ENCODE data around the gene ALLC.
"Not testable (repeated sequence)": the region's sequence is repeated elsewhere in the genome, so short reads cannot be mapped to it uniquely, and the experiment has no call there.

Gene ALLC

GRCh38 chr2:3657881-3658280 is at the start of gene ALLC:
Gene ALLC (plus strand): TSS chr2:3658200. CDS start chr2:3671158, 12,958 bp downstream.
- no peak for DNase-seq (ENCODE audit: low read depth in 3 of 3, low spot score in 1 of 3)

- no peak for DNase-seq (ENCODE audit: low read depth in 3 of 3, low spot score in 1 of 3)
Observed at GRCh38 chr2:3608373-3609278, 49.4 kb upstream of the ALLC start.

GRCh38 chr2:3609279-3609673 is 48.7 kb upstream of the ALLC start:
- not testable (repeated sequence) for DNase-seq (ENCODE audit: low read depth in 3 of 3, low spot score in 1 of 3)

GRCh38 chr2:3610415-3610814 is 47.6 kb upstream of the ALLC start:
- no peak for DNase-seq (ENCODE audit: low read depth in 3 of 3, low spot score in 1 of 3)

GRCh38 chr2:3610881-3611505 is 47.0 kb upstream of the ALLC start:
- DNase-seq (ENCODE audit: low read depth in 3 of 3, low spot score in 1 of 3) = no peak

- no peak for DNase-seq (ENCODE audit: low read depth in 3 of 3, low spot score in 1 of 3)
Observed at GRCh38 chr2:3611589-3611988, 46.4 kb upstream of the ALLC start.

- DNase-seq (ENCODE audit: low read depth in 3 of 3, low spot score in 1 of 3) = no peak
Observed at GRCh38 chr2:3612639-3613523, 45.1 kb upstream of the ALLC start.

GRCh38 chr2:3613524-3613905 is 44.5 kb upstream of the ALLC start:
- DNase-seq (ENCODE audit: low read depth in 3 of 3, low spot score in 1 of 3) = no peak

- not testable (repeated sequence) for DNase-seq (ENCODE audit: low read depth in 3 of 3, low spot score in 1 of 3)
Observed at GRCh38 chr2:3614743-3615142, 43.3 kb upstream of the ALLC start.

- DNase-seq (ENCODE audit: low read depth in 3 of 3, low spot score in 1 of 3) = not testable (repeated sequence)
Observed at GRCh38 chr2:3615541-3616200, 42.3 kb upstream of the ALLC start.

GRCh38 chr2:3616435-3617197 is 41.4 kb upstream of the ALLC start:
- DNase-seq (ENCODE audit: low read depth in 3 of 3, low spot score in 1 of 3) = not testable (repeated sequence)

GRCh38 chr2:3617198-3617890 is 40.7 kb upstream of the ALLC start:
- no peak for DNase-seq (ENCODE audit: low read depth in 3 of 3, low spot score in 1 of 3)

GRCh38 chr2:3618367-3618766 is 39.6 kb upstream of the ALLC start:
- DNase-seq (ENCODE audit: low read depth in 3 of 3, low spot score in 1 of 3) = no peak

- no peak for DNase-seq (ENCODE audit: low read depth in 3 of 3, low spot score in 1 of 3)
Observed at GRCh38 chr2:3619033-3619432, 39.0 kb upstream of the ALLC start.

GRCh38 chr2:3619661-3620060 is 38.3 kb upstream of the ALLC start:
- DNase-seq (ENCODE audit: low read depth in 3 of 3, low spot score in 1 of 3) = not testable (repeated sequence)

- no peak for DNase-seq (ENCODE audit: low read depth in 3 of 3, low spot score in 1 of 3)
Observed at GRCh38 chr2:3620834-3621233, 37.2 kb upstream of the ALLC start.

GRCh38 chr2:3622967-3623366 is 35.0 kb upstream of the ALLC start:
- DNase-seq (ENCODE audit: low read depth in 3 of 3, low spot score in 1 of 3) = no peak

- no peak for DNase-seq (ENCODE audit: low read depth in 3 of 3, low spot score in 1 of 3)
Observed at GRCh38 chr2:3624059-3624794, 33.8 kb upstream of the ALLC start.

- DNase-seq (ENCODE audit: low read depth in 3 of 3, low spot score in 1 of 3) = no peak
Observed at GRCh38 chr2:3625186-3625585, 32.8 kb upstream of the ALLC start.

Data from stimulated activated CD4-positive, alpha-beta T cell treated with anti-CD3 and anti-CD28 coated beads, TNF-alpha, amount 100 ng/mL, for 1 hour (primary cell).